A549 (cell line): ENCODE results near the gene SLC25A39. TPM values are rescaled to one million over a fixed set of nuclear protein-coding genes. Genes with fewer than 3 reads are reported as not detected.
"Not testable (repeated sequence)": the region's sequence is repeated elsewhere in the genome, so short reads cannot be mapped to it uniquely, and the experiment has no call there.

ENCODE experiments used
- ATAC-seq, 2 experiments: fragments of 200-7000 bp in 1 of 2; fragments of >200 bp in 1 of 2; cut with Nextera tagmentation in 1 of 2; cut with Tn5 transposase in 1 of 2; 3 replicates each; pipeline versions ENCODE4 v1.8.0 to v1.9.1; 2018 to 2020; ENCODE audit warnings: mild to moderate bottlenecking in 1 of 2, moderate library complexity in 1 of 2
- CTCF ChIA-PET: fragments of 300-600 bp; sonication (Branson Sonifier 250); formaldehyde crosslinking; extraction: SDS; loops from one replicate; lab custom pipeline; 2021; ENCODE audit warnings: antibody characterized with exemption, inconsistent platforms; lab: Yijun Ruan, JAX
- POLR2A ChIA-PET: fragments of 350-600 bp; formaldehyde crosslinking; extraction: SDS; loops from one replicate; lab custom pipeline; 2021; ENCODE audit warnings: antibody characterized with exemption, inconsistent platforms; lab: Yijun Ruan, JAX
- DNase-seq, 2 experiments: peaks; one replicate each; pipeline versions ENCODE4 v3.0.0 to v3.0.0-alpha.2; 2011 to 2016; ENCODE audit warnings: low read depth in 1 of 2, low spot score in 1 of 2
- FAIRE-seq: peaks from 2 replicates; lab custom pipeline; 2011; peaks lifted over from hg19 to GRCh38; lab: Jason Lieb, UNC
- H3K27ac ChIP-seq, 2 experiments: fragments of >200 bp; sonication (Bioruptor Twin); formaldehyde crosslinking; 3 replicates each; pipeline ENCODE4 v1.5.1; 2016 to 2017
- H3K4me1 ChIP-seq: fragments of >200 bp; sonication (Bioruptor Twin); formaldehyde crosslinking; 3 replicates; pipeline ENCODE4 v1.6.1; 2016
- H3K4me2 ChIP-seq: fragments of >200 bp; sonication (Bioruptor Twin); formaldehyde crosslinking; 3 replicates; pipeline ENCODE4 v1.6.1; 2016
- H3K4me3 ChIP-seq: fragments of >200 bp; sonication (Bioruptor Twin); formaldehyde crosslinking; 3 replicates; pipeline ENCODE4 v1.5.1; 2016
- H3K9me3 ChIP-seq: fragments of >200 bp; sonication (Bioruptor Twin); formaldehyde crosslinking; 3 replicates; pipeline ENCODE4 v1.6.1; 2016
- BHLHE40 ChIP-seq: IDR thresholded peaks from 2 replicates; pipeline ENCODE4 v1.6.1; 2012; ENCODE audit warnings: low read depth, low read length, inconsistent platforms
- CHD4 ChIP-seq: fragments of 200-600 bp; sonication (generic); IDR thresholded peaks from 2 replicates; pipeline ENCODE4 v1.6.1; 2016; ENCODE audit warnings: antibody characterized with exemption, mild to moderate bottlenecking, borderline replicate concordance
- EHMT2 ChIP-seq: fragments of 200-600 bp; sonication (generic); IDR thresholded peaks from 2 replicates; pipeline ENCODE4 v1.6.1; 2016; ENCODE audit warnings: antibody characterized with exemption, low read depth, mild to moderate bottlenecking, moderate library complexity
- FOXS1 ChIP-seq: fragments of 250-450 bp; sonication (Bioruptor Pico); IDR thresholded peaks from 2 replicates; pipeline ENCODE4 v1.5.0; 2020; ENCODE audit warnings: mild to moderate bottlenecking, moderate library complexity
- HDAC2 ChIP-seq: fragments of 200-600 bp; sonication (generic); IDR thresholded peaks from 2 replicates; pipeline ENCODE4 v1.6.1; 2016
- JUN ChIP-seq, 2 experiments: fragments of >200 bp; sonication (Bioruptor Twin); formaldehyde crosslinking; IDR thresholded peaks; 2 replicates in 1 of 2; 3 replicates in 1 of 2; pipeline ENCODE4 v1.6.1; 2016 to 2017
- KDM1A ChIP-seq: fragments of 200-600 bp; sonication (generic); IDR thresholded peaks from 2 replicates; pipeline ENCODE4 v1.6.1; 2016; ENCODE audit warnings: low read depth, mild to moderate bottlenecking
- MAZ ChIP-seq: fragments of 150-350 bp; IDR thresholded peaks from 2 replicates; pipeline ENCODE4 v1.6.1; 2014; ENCODE audit warnings: antibody characterized with exemption, low read depth, low read length, borderline replicate concordance
- MYC ChIP-seq: IDR thresholded peaks from 2 replicates; pipeline ENCODE4 v1.6.1; 2012; ENCODE audit warnings: mild to moderate bottlenecking, inconsistent platforms, low read length, improper control_type of control experiment, borderline replicate concordance
- NPAS2 ChIP-seq: fragments of 250-450 bp; sonication (Bioruptor Pico); IDR thresholded peaks from 2 replicates; pipeline ENCODE4 v1.8.0; 2022; ENCODE audit warnings: mild to moderate bottlenecking, moderate library complexity, borderline replicate concordance
- POLR2A ChIP-seq: IDR thresholded peaks from 2 replicates; pipeline ENCODE4 v1.6.1; 2012; ENCODE audit warnings: mild to moderate bottlenecking, low read length
- RAD21 ChIP-seq, 2 experiments: fragments of >200 bp in 1 of 2; sonication (Bioruptor Twin) in 1 of 2; formaldehyde crosslinking in 1 of 2; IDR thresholded peaks in 1 of 2; conservative IDR thresholded peaks in 1 of 2; 2 replicates in 1 of 2; 3 replicates in 1 of 2; pipeline ENCODE4 v1.6.1; 2012 to 2018; ENCODE audit warnings: inconsistent platforms in 1 of 2
- RARB ChIP-seq: fragments of 250-450 bp; sonication (Bioruptor Pico); IDR thresholded peaks from 2 replicates; pipeline ENCODE4 v1.8.0; 2021; ENCODE audit warnings: mild to moderate bottlenecking, moderate library complexity
- RFX5 ChIP-seq: fragments of 450-650 bp; IDR thresholded peaks from 2 replicates; pipeline ENCODE4 v1.7.1; 2014; ENCODE audit warnings: antibody characterized with exemption, mild to moderate bottlenecking, moderate library complexity
- RNF2 ChIP-seq: fragments of 200-600 bp; sonication (generic); IDR thresholded peaks from 2 replicates; pipeline ENCODE4 v1.6.1; 2016; ENCODE audit warnings: low read depth, mild to moderate bottlenecking, antibody characterized with exemption, moderate library complexity, borderline replicate concordance
- SMC3 ChIP-seq: fragments of >200 bp; sonication (Bioruptor Twin); formaldehyde crosslinking; IDR thresholded peaks from 3 replicates; pipeline ENCODE4 v1.6.1; 2018; ENCODE audit warnings: inconsistent platforms
- TFCP2L1 ChIP-seq: fragments of 250-450 bp; sonication (Bioruptor Pico); IDR thresholded peaks from 2 replicates; pipeline ENCODE4 v1.5.0; 2021; ENCODE audit warnings: mild to moderate bottlenecking
- TP53 ChIP-seq: fragments of 250-450 bp; sonication (Bioruptor Pico); IDR thresholded peaks from 2 replicates; pipeline ENCODE4 v1.5.0; 2021; ENCODE audit warnings: mild to moderate bottlenecking, moderate library complexity
- ZC3H11A ChIP-seq: fragments of 450-650 bp; IDR thresholded peaks from 2 replicates; pipeline ENCODE4 v1.6.1; 2014; ENCODE audit warnings: antibody characterized with exemption, mild to moderate bottlenecking
- WGBS: methylation state at CpG from one replicate; pipeline ENCODE4 v1.1.6; 2017; ENCODE audit errors: missing lambda C conversion rate; 5-methylcytosine and 5-hydroxymethylcytosine counted together
- polyA plus RNA-seq, 4 experiments: library from polyadenylated mRNA; depleted of rRNA in 3 of 4; stranded (reverse); fragments of >200 nt; fragmentation: RNase III in 1 of 4; extraction: RNeasy Plus Mini Kit Qiagen cat#74134 plus additional on column Dnase treatment in 1 of 4; gene quantifications; 2 replicates in 3 of 4; 3 replicates in 1 of 4; pipeline ENCODE4 v1.2.3, GENCODE V29; 2011 to 2017
- TF ChIP-seq, protein P1 (sequence below): IDR thresholded peaks from 2 replicates; pipeline ENCODE4 v1.6.1; 2012; ENCODE audit warnings: low read depth, borderline replicate concordance
- TF ChIP-seq, protein P2 (sequence below): IDR thresholded peaks from 2 replicates; pipeline ENCODE4 v1.6.1; 2012
- TF ChIP-seq, protein P3 (sequence below): fragments of 450-650 bp; IDR thresholded peaks from 2 replicates; pipeline ENCODE4 v1.6.1; 2014; ENCODE audit warnings: antibody characterized with exemption
- TF ChIP-seq, protein P4 (sequence below): IDR thresholded peaks from 2 replicates; pipeline ENCODE4 v1.6.1; 2012

The SLC25A39 gene
- polyA plus RNA-seq, 2 of the 4 experiments (the other 2 are of a cell fraction): 80.9 to 154 TPM

DNA sequence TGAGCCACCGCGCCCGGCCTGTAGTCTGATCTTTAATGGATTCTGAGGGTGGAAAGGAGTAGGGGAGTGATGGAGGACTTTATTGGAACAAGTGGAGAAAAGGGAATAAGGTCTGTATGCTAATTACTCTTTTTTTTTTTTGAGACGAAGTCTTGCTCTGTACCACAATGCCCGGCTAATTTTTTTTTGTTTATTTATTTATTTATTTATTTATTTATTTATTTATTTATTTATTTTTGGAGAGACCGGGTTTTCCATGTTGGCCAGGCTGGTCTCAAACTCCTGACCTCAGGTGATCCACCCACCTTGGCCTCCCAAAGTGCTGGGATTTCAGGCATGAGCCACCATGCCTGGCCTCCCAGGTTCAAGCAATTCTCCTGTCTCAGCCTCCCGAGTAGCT lies 4.9 kb upstream of the SLC25A39 start:
- POLR2A ChIA-PET, ATAC-seq: not testable (repeated sequence)
- TF ChIP-seq ZC3H11A: peak; percentile 56
- TF ChIP-seq, all 56 proteins: peak for 1; not testable (repeated sequence) for 55
- FAIRE-seq, H3K27ac ChIP-seq, DNase-seq, H3K4me2 ChIP-seq, H3K9me3 ChIP-seq, H3K4me3 ChIP-seq: not testable (repeated sequence)
- CTCF ChIA-PET: interaction anchor here (0.6 to 13.6 kb wide), 11 partner anchors 11 to 308 kb away, joined by 3 to 327 read pairs (median 5); partner anchors contain the start of genes FAM171A2 and GRN
- H3K4me1 ChIP-seq: peaks cover 14% of the 10 kb centered on the region
- WGBS: 87% methylated on average over 7 of the region's 7 CpGs

DNA sequence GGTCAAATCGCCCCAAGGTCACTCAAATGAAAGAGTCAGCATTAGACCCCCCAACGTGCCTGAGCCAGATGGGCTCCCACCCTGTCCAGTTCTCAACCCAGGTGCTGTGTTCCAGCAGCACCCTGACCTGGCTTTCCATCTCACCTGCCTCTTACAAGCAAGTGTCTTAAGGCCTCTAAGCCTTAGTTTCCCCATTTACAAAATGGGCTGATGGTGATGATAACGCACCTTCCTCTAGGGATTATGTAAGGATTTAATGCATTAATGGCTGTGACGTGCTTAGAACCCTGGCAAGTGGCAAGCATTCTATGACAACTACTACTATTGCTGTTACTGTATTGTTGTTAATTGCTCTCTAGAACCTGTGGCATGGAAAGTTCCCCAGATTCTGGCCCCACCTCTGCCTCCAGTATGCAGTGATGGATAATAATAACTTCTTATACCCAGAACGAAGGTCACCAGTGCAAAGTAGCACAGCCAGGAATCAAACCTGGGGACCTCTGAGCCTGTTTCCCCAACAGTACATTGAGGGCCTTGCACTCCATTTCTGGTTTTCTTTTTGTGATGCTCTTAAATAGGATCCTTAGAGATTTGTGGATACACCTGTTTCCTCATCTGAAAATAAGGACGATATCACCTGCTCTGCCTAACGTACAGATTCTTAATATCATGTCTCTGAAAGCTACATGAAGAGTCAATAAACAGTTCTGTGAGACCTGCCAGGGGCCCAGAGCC lies 3.3 kb upstream of the SLC25A39 start:
- H3K4me1 ChIP-seq: peaks cover 21% of the 10 kb centered on the region
- no peak overlapping the region for H3K27ac ChIP-seq
- no peak overlapping the region for H3K4me2 ChIP-seq
- 82% methylated on average over 7 of the region's 7 CpGs for WGBS
- no peak for ATAC-seq
- POLR2A ChIA-PET: interaction anchor here (1.0 to 1.3 kb wide), 2 partner anchors 24 to 127 kb away, joined by 3 read pairs; no protein-coding TSS in a partner anchor
- DNase-seq: no peak
- H3K9me3 ChIP-seq: no peaks in the 10 kb centered on the region
- CTCF ChIA-PET: interaction anchor here (0.9 to 14.1 kb wide), 11 partner anchors 10 to 125 kb away, joined by 3 to 327 read pairs (median 5); partner anchors contain the start of gene GRN
- TF ChIP-seq HDAC2 (no peak), ZC3H11A (no peak), RARB (no peak), POLR2A (no peak), KDM1A (peak; percentile 63; the same call in 1 of the 2 replicates)
- no peak for FAIRE-seq
- no peak overlapping the region for H3K4me3 ChIP-seq

DNA sequence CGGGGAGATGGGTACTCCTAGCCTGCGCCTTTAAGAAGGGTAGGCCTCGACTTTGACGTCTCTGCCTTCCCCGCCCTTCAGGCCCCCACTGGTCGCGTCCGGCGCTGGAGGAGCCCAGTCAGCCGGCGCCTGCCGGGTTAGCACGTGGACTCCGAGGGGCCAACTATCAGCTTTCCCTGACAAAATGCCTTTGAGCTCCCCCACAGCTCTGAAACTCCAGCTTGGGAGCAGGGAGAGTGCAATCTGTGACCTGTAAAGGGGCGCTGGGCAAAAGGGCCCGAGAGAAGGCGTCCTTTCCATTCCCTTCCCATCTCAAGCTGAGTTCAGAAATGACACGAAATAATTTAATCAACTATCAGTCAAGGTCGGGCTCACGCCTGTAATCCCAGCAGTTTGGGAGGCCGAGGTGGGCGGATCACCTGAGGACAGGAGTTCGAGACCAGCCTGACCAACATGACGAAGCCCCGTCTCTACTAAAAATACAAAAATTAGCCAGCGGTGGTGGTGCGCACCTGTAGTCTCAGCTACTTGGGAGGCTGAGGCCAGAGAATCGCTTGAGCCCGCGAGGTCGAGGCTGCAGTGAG lies 2.3 kb upstream of the SLC25A39 start:
- H3K4me3 ChIP-seq: peak overlapping the region; percentile 98; the same call in 2 of the 3 replicates
- DNase-seq: peak; percentile 99
- H3K4me2 ChIP-seq: peak overlapping the region; percentile 85
- ATAC-seq: peak; percentile 70 to 80
- ChIA-PET CTCF (interaction anchor here (0.5 to 14.1 kb wide), 12 partner anchors 10 to 289 kb away, joined by 3 to 159 read pairs (median 4); no protein-coding TSS in a partner anchor), POLR2A (interaction anchor here (0.6 to 1.3 kb wide), 8 partner anchors 9 to 127 kb away, joined by 3 to 14 read pairs (median 4); partner anchors contain the start of gene GRN)
- H3K9me3 ChIP-seq: no peaks in the 10 kb centered on the region
- FAIRE-seq: no peak
- H3K27ac ChIP-seq: peak overlapping the region; percentile 93; a peak in 5 of 6 replicates
- H3K4me1 ChIP-seq: peaks cover 21% of the 10 kb centered on the region
- no peak for TF ChIP-seq RNF2
- TF ChIP-seq, protein P1, sequence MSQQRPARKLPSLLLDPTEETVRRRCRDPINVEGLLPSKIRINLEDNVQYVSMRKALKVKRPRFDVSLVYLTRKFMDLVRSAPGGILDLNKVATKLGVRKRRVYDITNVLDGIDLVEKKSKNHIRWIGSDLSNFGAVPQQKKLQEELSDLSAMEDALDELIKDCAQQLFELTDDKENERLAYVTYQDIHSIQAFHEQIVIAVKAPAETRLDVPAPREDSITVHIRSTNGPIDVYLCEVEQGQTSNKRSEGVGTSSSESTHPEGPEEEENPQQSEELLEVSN: peak; percentile 88
- TF ChIP-seq BHLHE40: peak; percentile 61; the same call in 1 of the 2 replicates
- TF ChIP-seq NPAS2 (CRISPR knock-in tag): peak; percentile 82
- no peak for TF ChIP-seq EHMT2
- TF ChIP-seq JUN (IDR thresholded peaks at IDR 0.05): peak in 1 of 2 experiments; percentile 87; a peak in 3 of 5 replicates
- peak; percentile 84; the same call in 1 of the 2 replicates for TF ChIP-seq MAZ
- TF ChIP-seq, protein P2, sequence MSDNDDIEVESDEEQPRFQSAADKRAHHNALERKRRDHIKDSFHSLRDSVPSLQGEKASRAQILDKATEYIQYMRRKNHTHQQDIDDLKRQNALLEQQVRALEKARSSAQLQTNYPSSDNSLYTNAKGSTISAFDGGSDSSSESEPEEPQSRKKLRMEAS: peak; percentile 99
- TF ChIP-seq, protein P3, sequence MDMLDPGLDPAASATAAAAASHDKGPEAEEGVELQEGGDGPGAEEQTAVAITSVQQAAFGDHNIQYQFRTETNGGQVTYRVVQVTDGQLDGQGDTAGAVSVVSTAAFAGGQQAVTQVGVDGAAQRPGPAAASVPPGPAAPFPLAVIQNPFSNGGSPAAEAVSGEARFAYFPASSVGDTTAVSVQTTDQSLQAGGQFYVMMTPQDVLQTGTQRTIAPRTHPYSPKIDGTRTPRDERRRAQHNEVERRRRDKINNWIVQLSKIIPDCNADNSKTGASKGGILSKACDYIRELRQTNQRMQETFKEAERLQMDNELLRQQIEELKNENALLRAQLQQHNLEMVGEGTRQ: peak; percentile 73
- peak; percentile 40; the same call in 1 of the 2 replicates for TF ChIP-seq KDM1A
- peak; percentile 73; the same call in 1 of the 2 replicates for TF ChIP-seq CHD4
- TF ChIP-seq RAD21 (conservative IDR thresholded peaks at IDR 0.05 in 1 of 2, IDR thresholded peaks at IDR 0.05 in 1 of 2): peak in 1 of 2 experiments; percentile 22; a peak in 1 of 5 replicates
- TF ChIP-seq, protein P4, sequence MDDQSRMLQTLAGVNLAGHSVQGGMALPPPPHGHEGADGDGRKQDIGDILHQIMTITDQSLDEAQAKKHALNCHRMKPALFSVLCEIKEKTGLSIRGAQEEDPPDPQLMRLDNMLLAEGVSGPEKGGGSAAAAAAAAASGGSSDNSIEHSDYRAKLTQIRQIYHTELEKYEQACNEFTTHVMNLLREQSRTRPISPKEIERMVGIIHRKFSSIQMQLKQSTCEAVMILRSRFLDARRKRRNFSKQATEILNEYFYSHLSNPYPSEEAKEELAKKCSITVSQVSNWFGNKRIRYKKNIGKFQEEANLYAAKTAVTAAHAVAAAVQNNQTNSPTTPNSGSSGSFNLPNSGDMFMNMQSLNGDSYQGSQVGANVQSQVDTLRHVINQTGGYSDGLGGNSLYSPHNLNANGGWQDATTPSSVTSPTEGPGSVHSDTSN: peak; percentile 59; the same call in 1 of the 2 replicates
- TF ChIP-seq TFCP2L1 (CRISPR knock-in tag): no peak
- TF ChIP-seq MYC: peak; percentile 92
- TF ChIP-seq RFX5: no peak
- no peak for TF ChIP-seq FOXS1 (CRISPR knock-in tag)
- TF ChIP-seq SMC3: peak; percentile 32; the same call in 1 of the 3 replicates
- 0 out of 2 replicates have a peak, but pooled peaks have one; percentile 49 for TF ChIP-seq HDAC2
- TF ChIP-seq TP53 (CRISPR knock-in tag): no peak
- 36% methylated on average over 30 of the region's 31 CpGs for WGBS
